ENCODE results near the gene GSTP1. TPM values are rescaled to one million over a fixed set of nuclear protein-coding genes. Genes with fewer than 3 reads are reported as not detected.

GSTP1 gene
- 444 and 642 TPM in 2 replicates for total RNA-seq
- polyA plus RNA-seq = 360 and 397 TPM in 2 replicates
- 728 and 861 TPM in 2 replicates for polyA plus RNA-seq (2012)
- polyA minus RNA-seq (ENCODE audit: low replicate concordance) = 1,150 and 1,513 TPM in 2 replicates

DNA sequence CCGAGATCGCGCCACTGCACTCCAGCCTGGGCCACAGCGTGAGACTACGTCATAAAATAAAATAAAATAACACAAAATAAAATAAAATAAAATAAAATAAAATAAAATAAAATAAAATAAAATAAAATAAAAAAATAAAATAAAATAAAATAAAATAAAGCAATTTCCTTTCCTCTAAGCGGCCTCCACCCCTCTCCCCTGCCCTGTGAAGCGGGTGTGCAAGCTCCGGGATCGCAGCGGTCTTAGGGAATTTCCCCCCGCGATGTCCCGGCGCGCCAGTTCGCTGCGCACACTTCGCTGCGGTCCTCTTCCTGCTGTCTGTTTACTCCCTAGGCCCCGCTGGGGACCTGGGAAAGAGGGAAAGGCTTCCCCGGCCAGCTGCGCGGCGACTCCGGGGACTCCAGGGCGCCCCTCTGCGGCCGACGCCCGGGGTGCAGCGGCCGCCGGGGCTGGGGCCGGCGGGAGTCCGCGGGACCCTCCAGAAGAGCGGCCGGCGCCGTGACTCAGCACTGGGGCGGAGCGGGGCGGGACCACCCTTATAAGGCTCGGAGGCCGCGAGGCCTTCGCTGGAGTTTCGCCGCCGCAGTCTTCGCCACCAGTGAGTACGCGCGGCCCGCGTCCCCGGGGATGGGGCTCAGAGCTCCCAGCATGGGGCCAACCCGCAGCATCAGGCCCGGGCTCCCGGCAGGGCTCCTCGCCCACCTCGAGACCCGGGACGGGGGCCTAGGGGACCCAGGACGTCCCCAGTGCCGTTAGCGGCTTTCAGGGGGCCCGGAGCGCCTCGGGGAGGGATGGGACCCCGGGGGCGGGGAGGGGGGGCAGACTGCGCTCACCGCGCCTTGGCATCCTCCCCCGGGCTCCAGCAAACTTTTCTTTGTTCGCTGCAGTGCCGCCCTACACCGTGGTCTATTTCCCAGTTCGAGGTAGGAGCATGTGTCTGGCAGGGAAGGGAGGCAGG lies at the start of gene GSTP1:
TSS of gene GSTP1 (plus strand) at position 566 of the 958 bp plus-strand sequence. CDS start at position 598, 32 bp downstream.
- peak within 1 kb of the TSS; percentile 83 for H3K4me2 ChIP-seq (ENCODE audit: extremely low read depth, insufficient read depth, low read length)
- H2AFZ ChIP-seq (ENCODE audit: low read length) = peak within 1 kb of the TSS; percentile 68
- TF ChIP-seq, protein P1, sequence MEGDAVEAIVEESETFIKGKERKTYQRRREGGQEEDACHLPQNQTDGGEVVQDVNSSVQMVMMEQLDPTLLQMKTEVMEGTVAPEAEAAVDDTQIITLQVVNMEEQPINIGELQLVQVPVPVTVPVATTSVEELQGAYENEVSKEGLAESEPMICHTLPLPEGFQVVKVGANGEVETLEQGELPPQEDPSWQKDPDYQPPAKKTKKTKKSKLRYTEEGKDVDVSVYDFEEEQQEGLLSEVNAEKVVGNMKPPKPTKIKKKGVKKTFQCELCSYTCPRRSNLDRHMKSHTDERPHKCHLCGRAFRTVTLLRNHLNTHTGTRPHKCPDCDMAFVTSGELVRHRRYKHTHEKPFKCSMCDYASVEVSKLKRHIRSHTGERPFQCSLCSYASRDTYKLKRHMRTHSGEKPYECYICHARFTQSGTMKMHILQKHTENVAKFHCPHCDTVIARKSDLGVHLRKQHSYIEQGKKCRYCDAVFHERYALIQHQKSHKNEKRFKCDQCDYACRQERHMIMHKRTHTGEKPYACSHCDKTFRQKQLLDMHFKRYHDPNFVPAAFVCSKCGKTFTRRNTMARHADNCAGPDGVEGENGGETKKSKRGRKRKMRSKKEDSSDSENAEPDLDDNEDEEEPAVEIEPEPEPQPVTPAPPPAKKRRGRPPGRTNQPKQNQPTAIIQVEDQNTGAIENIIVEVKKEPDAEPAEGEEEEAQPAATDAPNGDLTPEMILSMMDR (conservative IDR thresholded peaks at IDR 0.05 in 1 of 2, IDR thresholded peaks at IDR 0.05 in 1 of 2; ENCODE audit: low read depth in 1 of 2, low read length in 2 of 2) = peak; percentile 44 to 67
- no peak for TF ChIP-seq EZH2 (IDR thresholded peaks at IDR 0.05; ENCODE audit: low read length, missing control alignments)
- peak within 1 kb of the TSS; percentile 67 to 83 (median 82) for H3K4me3 ChIP-seq (replicated peaks in 1 of 4; ENCODE audit: control extremely low read depth in 1 of 4, insufficient read depth in 1 of 4, low read depth in 3 of 4, low read length in 4 of 4)
- H3K4me1 ChIP-seq (ENCODE audit: control insufficient read depth, extremely low read depth, insufficient read depth, low read length) = peaks cover 5% of the 10 kb centered on the region
- peaks cover 8% of the 10 kb centered on the region for H3K27me3 ChIP-seq (ENCODE audit: control insufficient read depth, insufficient read depth, low read length)
- peak; percentile 87 to 90 for DNase-seq (ENCODE audit: low read depth in 2 of 2)
- H4K20me1 ChIP-seq (ENCODE audit: control insufficient read depth, extremely low read depth, insufficient read depth, low read length) = no peaks in the 10 kb centered on the region
- H3K9me3 ChIP-seq (ENCODE audit: control insufficient read depth, insufficient read depth, low read depth, low read length) = no peaks in the 10 kb centered on the region
- peaks cover 8% of the 10 kb centered on the region for H3K36me3 ChIP-seq (ENCODE audit: control insufficient read depth, insufficient read depth, low read length)
- H3K9ac ChIP-seq (ENCODE audit: insufficient read depth, low read length) = peak within 1 kb of the TSS; percentile 91
- H3K79me2 ChIP-seq (ENCODE audit: control insufficient read depth, insufficient read depth, low read length) = peaks cover 18% of the 10 kb centered on the region
- H3K27ac ChIP-seq (ENCODE audit: insufficient read depth, low read length) = peak within 1 kb of the TSS; percentile 82

DNA sequence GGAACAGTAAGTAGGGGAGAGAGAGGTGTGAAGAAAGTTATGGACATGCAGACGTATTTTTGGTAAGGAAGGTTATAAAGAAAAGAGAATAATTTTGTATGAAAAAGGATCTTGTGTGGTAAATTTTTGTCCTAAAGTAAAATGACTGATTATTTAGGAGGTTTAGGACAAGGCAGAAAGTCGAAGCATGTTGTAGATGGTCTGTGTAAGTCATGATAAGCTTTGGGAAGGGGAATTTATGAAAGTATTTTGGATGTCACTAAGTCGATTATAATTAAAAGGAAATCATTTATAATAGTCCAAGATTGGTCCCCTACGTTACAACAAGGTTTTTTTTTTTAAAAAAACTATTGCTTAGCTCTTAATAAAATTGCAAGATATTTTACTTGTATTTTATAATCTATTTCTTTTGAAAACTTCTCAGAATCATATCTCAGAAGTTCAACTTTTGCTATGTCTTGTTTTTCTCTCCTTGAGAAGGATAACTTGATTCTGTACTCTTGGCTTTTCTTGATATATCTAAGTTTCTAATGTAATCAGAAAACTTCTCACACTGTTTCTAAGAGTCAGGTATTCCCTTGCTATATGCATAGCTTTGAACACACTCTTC lies 49.4 kb upstream of the GSTP1 start:
- no peaks in the 10 kb centered on the region for H4K20me1 ChIP-seq (ENCODE audit: control insufficient read depth, extremely low read depth, insufficient read depth, low read length)
- H3K9ac ChIP-seq (ENCODE audit: insufficient read depth, low read length) = no peak overlapping the region
- H3K4me1 ChIP-seq (ENCODE audit: control insufficient read depth, extremely low read depth, insufficient read depth, low read length) = no peaks in the 10 kb centered on the region
- no peak overlapping the region for H3K4me3 ChIP-seq (replicated peaks in 1 of 4; ENCODE audit: control extremely low read depth in 1 of 4, insufficient read depth in 1 of 4, low read depth in 3 of 4, low read length in 4 of 4)
- H3K79me2 ChIP-seq (ENCODE audit: control insufficient read depth, insufficient read depth, low read length) = no peaks in the 10 kb centered on the region
- H3K36me3 ChIP-seq (ENCODE audit: control insufficient read depth, insufficient read depth, low read length) = no peaks in the 10 kb centered on the region
- DNase-seq (ENCODE audit: low read depth in 2 of 2) = peak in 1 of 2 donors; percentile 11
- H3K4me2 ChIP-seq (ENCODE audit: extremely low read depth, insufficient read depth, low read length) = no peak overlapping the region
- no peak overlapping the region for H2AFZ ChIP-seq (ENCODE audit: low read length)
- no peak for TF ChIP-seq EZH2 (IDR thresholded peaks at IDR 0.05; ENCODE audit: low read length, missing control alignments)
- TF ChIP-seq, protein P1 (conservative IDR thresholded peaks at IDR 0.05 in 1 of 2, IDR thresholded peaks at IDR 0.05 in 1 of 2; ENCODE audit: low read depth in 1 of 2, low read length in 2 of 2) = no peak
- H3K27ac ChIP-seq (ENCODE audit: insufficient read depth, low read length) = no peak overlapping the region
- H3K27me3 ChIP-seq (ENCODE audit: control insufficient read depth, insufficient read depth, low read length) = no peaks in the 10 kb centered on the region
- H3K9me3 ChIP-seq (ENCODE audit: control insufficient read depth, insufficient read depth, low read depth, low read length) = no peaks in the 10 kb centered on the region

DNA sequence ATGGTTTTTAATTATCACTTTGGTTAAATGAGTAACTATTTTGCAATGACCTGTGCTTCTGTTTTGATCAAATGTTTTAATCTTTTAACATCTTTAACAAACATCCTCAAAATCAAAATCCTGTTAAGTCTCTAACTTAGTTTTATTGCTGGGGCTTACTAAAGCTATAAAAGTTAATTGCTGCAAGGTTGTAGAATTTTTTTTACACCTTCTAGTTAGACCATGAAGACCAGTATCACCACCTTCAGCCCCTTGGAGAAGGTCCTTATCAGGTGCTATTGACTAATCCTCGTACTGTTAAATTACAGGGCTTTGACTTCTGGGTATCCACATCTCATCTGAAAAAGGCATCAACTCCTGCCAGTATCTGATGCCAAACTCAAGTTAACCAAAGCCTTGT lies 48.1 kb upstream of the GSTP1 start:
- no peak for DNase-seq (ENCODE audit: low read depth in 2 of 2)
- TF ChIP-seq, protein P1 (conservative IDR thresholded peaks at IDR 0.05 in 1 of 2, IDR thresholded peaks at IDR 0.05 in 1 of 2; ENCODE audit: low read depth in 1 of 2, low read length in 2 of 2) = no peak
- no peak for TF ChIP-seq EZH2 (IDR thresholded peaks at IDR 0.05; ENCODE audit: low read length, missing control alignments)

More for the DNA sequence above, 48.1 kb upstream of the GSTP1 start:
- Histone ChIP-seq H3K79me2 (ENCODE audit: control insufficient read depth, insufficient read depth, low read length) (no peaks in the 10 kb centered on the region), H3K36me3 (ENCODE audit: control insufficient read depth, insufficient read depth, low read length) (no peaks in the 10 kb centered on the region), H3K4me1 (ENCODE audit: control insufficient read depth, extremely low read depth, insufficient read depth, low read length) (no peaks in the 10 kb centered on the region), H3K27me3 (ENCODE audit: control insufficient read depth, insufficient read depth, low read length) (no peaks in the 10 kb centered on the region), H3K9me3 (ENCODE audit: control insufficient read depth, insufficient read depth, low read depth, low read length) (no peaks in the 10 kb centered on the region), H2AFZ (ENCODE audit: low read length) (no peak overlapping the region), H3K27ac (ENCODE audit: insufficient read depth, low read length) (no peak overlapping the region), H4K20me1 (ENCODE audit: control insufficient read depth, extremely low read depth, insufficient read depth, low read length) (no peaks in the 10 kb centered on the region), H3K4me3 (replicated peaks in 1 of 4; ENCODE audit: control extremely low read depth in 1 of 4, insufficient read depth in 1 of 4, low read depth in 3 of 4, low read length in 4 of 4) (no peak overlapping the region), H3K9ac (ENCODE audit: insufficient read depth, low read length) (no peak overlapping the region), H3K4me2 (ENCODE audit: extremely low read depth, insufficient read depth, low read length) (no peak overlapping the region)
